HG02870 (cell line): ENCODE measurements around the gene ABCG4.
"Not testable (repeated sequence)": the region's sequence is repeated elsewhere in the genome, so short reads cannot be mapped to it uniquely, and the experiment has no call there.

Experiments used
- ATAC-seq: cut with Tn5 transposase; IDR thresholded peaks from one replicate; pipeline ENCODE4 v1.9.1; 2021; ENCODE audit warnings: mild to moderate bottlenecking, moderate library complexity; ENCODE audit not compliant: unreplicated experiment

Gene ABCG4

GRCh38 chr11:119180729-119181676, 32.2 kb downstream of the ABCG4 start:
- no peak for ATAC-seq

GRCh38 chr11:119181677-119182412, 33.0 kb downstream of the ABCG4 start:
- ATAC-seq, result no peak

DNA sequence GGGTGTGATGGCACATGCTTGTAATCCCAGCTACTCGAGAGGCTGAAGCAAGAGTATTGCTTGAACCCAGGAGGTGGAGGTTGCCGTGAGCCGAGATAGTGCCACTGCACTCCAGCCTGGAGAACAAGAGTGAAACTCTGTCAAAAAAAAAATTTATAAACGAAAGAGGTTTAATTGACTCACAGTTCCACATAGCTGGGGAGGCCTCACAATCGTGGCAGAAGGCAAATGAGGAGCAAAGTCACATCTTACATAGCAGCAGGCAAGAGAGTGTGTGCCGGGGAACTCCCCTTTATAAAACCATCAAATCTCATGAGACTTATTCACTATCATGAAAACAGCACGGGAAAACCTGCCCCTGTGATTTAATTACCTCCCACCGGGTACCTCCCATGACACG, 35.5 kb downstream of the ABCG4 start:
- not testable (repeated sequence) for ATAC-seq

- no peak for ATAC-seq
Measured at GRCh38 chr11:119185981-119186634, 37.3 kb downstream of the ABCG4 start.

DNA sequence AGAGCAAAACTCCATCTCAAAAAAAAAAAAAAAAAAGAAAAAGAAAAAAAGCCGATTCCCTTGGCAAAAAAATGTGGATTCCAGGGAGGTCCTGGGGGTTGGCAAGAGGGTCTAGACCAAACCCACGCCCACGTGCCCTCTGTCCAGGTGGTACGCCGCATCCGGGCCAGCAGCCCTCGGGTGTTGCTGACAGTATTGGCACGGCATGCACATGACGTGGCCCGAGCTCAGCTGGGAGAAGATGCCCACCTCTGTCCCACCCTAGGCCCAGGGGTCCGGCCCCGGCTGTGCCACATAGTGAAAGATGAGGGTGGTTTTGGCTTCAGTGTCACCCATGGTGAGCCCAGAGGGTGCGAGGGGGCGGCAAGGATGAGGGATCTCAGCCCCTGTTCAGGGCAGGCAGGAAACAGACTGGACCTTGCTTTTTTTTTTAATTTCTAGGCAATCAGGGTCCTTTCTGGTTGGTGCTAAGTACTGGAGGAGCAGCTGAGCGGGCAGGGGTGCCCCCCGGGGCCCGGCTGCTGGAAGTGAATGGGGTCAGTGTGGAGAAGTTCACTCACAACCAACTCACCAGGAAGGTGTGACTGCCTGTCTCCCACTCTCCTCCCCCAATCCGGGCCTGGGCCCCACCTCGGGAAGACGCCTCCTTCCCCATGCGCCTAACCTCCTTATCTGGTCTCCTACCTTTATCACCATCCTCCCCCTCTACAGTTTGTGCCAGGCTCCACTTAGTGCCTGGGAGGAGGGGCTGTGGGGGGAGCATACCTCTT, 38.5 kb downstream of the ABCG4 start:
- ATAC-seq, result no peak

DNA sequence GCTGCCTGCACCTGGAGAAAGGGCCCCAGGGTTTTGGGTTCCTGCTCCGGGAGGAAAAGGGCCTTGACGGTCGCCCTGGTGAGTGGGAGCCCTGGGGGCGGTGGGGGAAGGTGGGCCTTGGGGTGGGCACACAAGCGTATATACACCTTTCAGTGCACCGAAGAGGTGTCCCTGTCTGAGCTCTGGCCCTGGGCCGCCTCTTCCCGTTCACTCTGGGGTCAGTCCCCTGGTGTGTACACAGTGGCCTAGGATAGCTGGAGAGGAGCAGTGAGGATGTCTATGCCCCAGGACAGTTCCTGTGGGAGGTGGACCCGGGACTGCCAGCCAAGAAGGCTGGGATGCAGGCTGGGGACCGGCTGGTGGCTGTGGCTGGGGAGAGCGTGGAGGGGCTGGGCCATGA, 39.2 kb downstream of the ABCG4 start:
- ATAC-seq, result no peak

DNA sequence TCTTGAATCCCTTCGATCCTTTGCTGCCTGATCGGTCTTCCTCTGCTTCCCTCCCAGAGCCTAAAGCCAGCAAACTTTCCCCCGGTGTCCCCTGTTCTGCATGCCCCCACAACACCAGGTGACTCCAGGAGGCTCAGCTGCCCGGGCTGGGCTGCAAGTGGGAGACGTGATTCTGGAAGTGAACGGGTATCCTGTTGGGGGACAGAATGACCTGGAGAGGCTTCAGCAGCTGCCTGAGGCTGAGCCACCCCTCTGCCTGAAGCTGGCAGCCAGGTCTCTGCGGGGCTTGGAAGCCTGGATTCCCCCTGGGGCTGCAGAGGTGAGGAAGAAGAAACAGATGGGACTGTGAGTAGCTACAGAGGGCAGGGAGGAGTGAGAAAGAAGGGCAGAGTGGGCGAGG, 40.0 kb downstream of the ABCG4 start:
- ATAC-seq, result no peak

DNA sequence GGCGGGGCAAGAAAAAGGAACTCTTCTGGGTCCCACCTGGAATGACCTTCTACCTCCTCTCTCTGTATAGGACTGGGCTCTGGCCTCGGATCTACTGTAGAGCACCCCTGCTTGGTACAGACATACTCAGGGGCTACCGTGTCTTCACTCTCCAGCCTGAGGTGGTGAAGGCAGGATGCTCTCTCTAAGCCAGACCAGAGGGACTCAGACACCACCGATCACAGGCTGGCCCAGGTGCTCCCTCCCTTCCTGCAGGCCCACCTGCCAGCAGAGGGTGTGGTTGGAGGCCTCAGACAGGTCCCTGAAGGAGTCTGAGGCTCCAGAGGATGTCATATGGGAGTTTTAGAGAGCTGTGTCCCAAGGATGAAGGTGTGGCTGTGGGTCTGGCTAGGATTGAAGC, 40.5 kb downstream of the ABCG4 start:
- ATAC-seq, result no peak

- ATAC-seq, result no peak
Measured at GRCh38 chr11:119190531-119190930, 41.7 kb downstream of the ABCG4 start.

DNA sequence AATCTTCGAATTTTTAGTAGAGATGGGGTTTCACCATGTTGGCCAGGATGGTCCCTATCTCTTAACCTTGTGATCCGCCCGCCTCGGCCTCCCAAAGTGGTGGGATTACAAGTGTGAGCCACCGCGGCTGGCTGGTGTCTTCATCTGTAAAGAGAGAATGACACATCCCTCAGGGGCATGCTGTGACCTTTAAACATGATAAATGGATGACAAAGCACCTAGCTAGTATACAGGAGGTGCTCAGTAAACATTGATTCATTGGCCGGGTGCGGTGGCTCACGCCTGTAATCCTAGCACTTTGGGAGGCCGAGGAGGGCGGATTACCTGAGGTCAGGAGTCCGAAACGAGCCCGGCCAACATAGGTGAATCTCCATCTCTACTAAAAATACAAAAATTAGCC, 42.4 kb downstream of the ABCG4 start:
- not testable (repeated sequence) for ATAC-seq

- ATAC-seq, result no peak
Measured at GRCh38 chr11:119192111-119192510, 43.3 kb downstream of the ABCG4 start.

GRCh38 chr11:119193001-119193400, 44.1 kb downstream of the ABCG4 start:
- ATAC-seq, result no peak

- no peak for ATAC-seq
Measured at GRCh38 chr11:119193626-119194025, 44.8 kb downstream of the ABCG4 start.

DNA sequence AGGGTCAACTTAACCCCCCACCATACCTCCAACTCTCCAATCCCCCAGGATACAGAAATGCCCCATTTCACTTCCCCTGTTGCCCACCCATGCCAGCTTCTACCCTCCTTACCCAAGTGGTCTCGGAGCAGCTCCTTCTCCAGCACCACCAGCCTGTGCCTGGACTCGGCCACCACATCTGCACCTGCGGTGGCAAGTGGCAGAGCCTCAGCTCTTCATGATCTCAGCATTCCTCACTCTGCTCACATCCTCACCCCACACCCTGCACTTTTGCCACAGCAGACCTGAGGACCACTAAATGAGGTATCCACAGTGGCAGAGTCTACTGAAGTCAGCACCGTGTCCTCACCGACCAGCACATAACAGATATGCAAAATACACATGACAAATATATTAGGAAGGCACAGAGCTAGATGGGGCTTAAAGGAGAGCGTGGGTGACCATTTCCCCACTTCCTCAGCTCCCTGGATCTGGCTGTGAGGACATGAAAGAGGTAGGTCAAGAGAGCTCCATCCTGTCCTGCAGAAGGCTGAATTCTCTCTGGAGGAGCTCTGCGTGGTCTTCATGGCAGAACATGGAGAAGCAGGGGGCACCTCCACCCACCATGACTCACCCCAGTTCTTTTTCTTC, 46.1 kb downstream of the ABCG4 start:
- ATAC-seq, result no peak

DNA sequence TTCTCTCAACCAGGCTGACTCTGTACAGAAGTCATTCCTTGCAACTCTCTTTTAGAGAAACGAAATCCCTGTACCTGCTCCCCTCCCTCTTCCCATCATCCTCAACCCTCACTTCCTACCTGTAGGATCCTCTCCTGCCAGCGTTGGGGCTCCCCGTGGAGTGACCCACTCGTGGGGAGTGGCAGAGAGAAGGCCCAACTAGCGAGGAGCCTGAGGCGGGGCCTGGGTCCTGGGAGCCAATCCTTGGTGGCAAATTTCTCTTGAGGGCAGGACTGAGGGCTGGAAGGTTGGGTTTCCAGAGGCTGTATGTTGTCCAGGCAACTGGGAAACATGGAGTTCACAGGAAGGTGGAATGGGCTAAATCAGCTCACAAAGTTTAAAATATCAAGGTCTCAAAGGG, 46.8 kb downstream of the ABCG4 start:
- no peak for ATAC-seq

- no peak for ATAC-seq
Measured at GRCh38 chr11:119196833-119197483, 48.1 kb downstream of the ABCG4 start.

DNA sequence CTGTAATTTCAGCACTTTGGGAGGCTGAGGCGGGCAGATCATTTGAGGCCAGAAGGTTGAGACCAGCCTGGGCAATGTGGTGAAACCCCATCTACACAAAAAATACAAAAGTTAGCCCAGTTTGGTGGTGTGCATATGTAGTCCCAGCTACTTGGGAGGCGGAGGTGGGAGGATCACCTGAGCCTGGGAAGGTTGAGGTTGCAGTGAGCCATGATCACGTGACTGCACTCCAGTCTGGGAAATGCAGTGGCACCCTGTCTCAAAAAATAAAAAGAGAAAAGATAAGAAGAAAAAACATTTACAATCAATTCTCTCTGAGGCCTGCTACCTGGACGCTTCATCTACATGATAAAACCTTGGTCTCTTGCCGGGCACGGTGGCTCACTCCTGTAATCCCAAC, 50.1 kb downstream of the ABCG4 start:
- no peak for ATAC-seq

- not testable (repeated sequence) for ATAC-seq
Measured at GRCh38 chr11:119201236-119201635, 52.4 kb downstream of the ABCG4 start.

DNA sequence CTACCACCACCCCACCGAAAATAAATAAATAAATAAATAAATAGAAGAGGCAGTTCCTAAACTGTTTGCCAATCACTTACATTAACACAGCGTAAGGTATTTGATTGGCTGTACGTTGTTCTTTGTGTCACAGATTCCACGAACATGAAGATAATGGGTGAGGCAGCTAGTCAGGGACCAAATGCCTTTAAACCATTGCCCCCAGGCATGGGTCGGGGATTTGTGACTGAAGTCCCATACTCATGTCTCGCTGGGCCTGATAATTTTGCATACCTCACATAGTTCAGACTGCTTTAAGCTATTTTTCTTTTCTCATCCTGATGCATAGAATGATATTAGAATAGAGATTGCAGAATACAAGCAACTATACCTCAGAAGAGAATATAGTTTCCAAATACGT, 53.7 kb downstream of the ABCG4 start:
- no peak for ATAC-seq

- no peak for ATAC-seq
Measured at GRCh38 chr11:119204066-119204465, 55.2 kb downstream of the ABCG4 start.
